22Rv1 (cell line): ENCODE results near the gene ALMS1.
A peak's percentile ranks its signal among the peaks of the same experiment; 100 is the strongest.

Experiments
- ZFX ChIP-seq: fragments of 450-650 bp; IDR thresholded peaks from 2 replicates; pipeline ENCODE4 v1.6.1; 2017; ENCODE audit warnings: antibody characterized with exemption, borderline replicate concordance
- TF ChIP-seq, protein P1 (sequence below): fragments of 450-650 bp; IDR thresholded peaks from 2 replicates; pipeline ENCODE4 v1.5.1; 2017; ENCODE audit warnings: mild to moderate bottlenecking

DNA sequence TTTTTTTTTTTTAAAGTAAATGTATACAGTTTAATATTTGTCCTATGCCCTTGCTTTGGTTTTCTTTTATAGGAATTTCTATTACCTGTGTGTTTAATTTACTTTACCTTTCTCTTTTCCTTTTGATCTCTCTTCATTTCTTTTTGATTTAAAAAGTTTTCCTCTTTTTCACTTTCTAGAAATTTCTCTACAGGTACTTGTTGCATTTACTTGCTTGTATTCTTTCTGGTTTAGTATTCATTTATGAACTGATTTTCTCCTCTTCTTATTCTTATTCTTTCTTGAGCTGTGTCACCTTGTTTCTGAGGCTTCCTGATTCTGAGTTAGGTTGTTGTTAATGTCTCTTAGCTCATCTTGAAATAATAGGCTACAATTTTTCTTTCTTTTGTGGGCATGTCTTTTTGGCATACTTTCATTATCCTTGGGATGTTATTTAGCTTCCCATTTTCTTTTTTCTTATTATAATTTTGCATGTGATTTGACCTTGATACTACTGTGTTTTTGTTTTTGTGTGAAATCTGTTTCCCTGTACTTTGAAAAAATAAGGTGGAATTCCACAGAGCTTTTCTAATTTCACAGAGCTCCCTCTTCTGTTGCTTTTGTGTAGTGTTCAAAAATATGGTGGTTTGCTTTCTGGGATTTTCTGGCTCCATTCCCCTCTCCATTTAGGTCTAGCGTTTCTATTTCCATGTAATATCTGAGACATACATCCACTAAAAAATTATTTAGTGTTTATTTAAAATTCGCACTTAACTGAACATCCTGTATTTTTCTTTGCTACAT is 25.5 kb upstream of the ALMS1 start:
- TF ChIP-seq, protein P1, sequence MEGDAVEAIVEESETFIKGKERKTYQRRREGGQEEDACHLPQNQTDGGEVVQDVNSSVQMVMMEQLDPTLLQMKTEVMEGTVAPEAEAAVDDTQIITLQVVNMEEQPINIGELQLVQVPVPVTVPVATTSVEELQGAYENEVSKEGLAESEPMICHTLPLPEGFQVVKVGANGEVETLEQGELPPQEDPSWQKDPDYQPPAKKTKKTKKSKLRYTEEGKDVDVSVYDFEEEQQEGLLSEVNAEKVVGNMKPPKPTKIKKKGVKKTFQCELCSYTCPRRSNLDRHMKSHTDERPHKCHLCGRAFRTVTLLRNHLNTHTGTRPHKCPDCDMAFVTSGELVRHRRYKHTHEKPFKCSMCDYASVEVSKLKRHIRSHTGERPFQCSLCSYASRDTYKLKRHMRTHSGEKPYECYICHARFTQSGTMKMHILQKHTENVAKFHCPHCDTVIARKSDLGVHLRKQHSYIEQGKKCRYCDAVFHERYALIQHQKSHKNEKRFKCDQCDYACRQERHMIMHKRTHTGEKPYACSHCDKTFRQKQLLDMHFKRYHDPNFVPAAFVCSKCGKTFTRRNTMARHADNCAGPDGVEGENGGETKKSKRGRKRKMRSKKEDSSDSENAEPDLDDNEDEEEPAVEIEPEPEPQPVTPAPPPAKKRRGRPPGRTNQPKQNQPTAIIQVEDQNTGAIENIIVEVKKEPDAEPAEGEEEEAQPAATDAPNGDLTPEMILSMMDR = peak; percentile 64
- no peak for TF ChIP-seq ZFX
